Heart right ventricle (tissue), 16 donors: ENCODE data around the gene CHST15. TPM values are rescaled to one million over a fixed set of nuclear protein-coding genes. Genes with fewer than 3 reads are reported as not detected.
A peak's percentile ranks its signal among the peaks of the same experiment; 100 is the strongest.

Source experiments
- ATAC-seq, 8 donors: fragments of 200-7000 bp; cut with Tn5 transposase; one replicate each; pipeline ENCODE4 v1.9.1; 2020; ENCODE audit warnings: mild to moderate bottlenecking in 8 of 8, moderate library complexity in 8 of 8, moderate number of reproducible peaks in 1 of 8
- DNase-seq, 2 donors: peaks; one replicate each; pipeline ENCODE4 v3.0.0-alpha.2; 2020
- H3K27ac ChIP-seq, 10 donors: fragments of 200-600 bp; sonication (generic) in 2 of 10; one replicate each; pipeline versions ENCODE4 v1.5.0 to v1.8.0; 2020 to 2022; ENCODE audit warnings: mild to moderate bottlenecking in 3 of 10
- H3K27me3 ChIP-seq, 7 donors: fragments of 200-600 bp; one replicate each; pipeline ENCODE4 v1.8.0; 2021 to 2022; ENCODE audit warnings: mild to moderate bottlenecking in 2 of 7
- H3K36me3 ChIP-seq, 9 donors: fragments of 200-600 bp; sonication (generic) in 1 of 9; one replicate each; pipeline versions ENCODE4 v1.5.0 to v1.8.0; 2020 to 2022; ENCODE audit warnings: mild to moderate bottlenecking in 2 of 9
- H3K4me1 ChIP-seq, 9 donors: fragments of 200-600 bp; sonication (generic) in 1 of 9; one replicate each; pipeline versions ENCODE4 v1.5.0 to v1.8.0; 2020 to 2022; ENCODE audit warnings: mild to moderate bottlenecking in 4 of 9
- H3K4me3 ChIP-seq, 10 donors: fragments of 200-600 bp; sonication (generic) in 2 of 10; one replicate each; pipeline versions ENCODE4 v1.5.0 to v1.8.0; 2020 to 2022; ENCODE audit warnings: mild to moderate bottlenecking in 7 of 10, moderate library complexity in 2 of 10
- H3K9me3 ChIP-seq, 11 donors: fragments of 200-600 bp in 10 of 11; sonication (generic) in 2 of 11; one replicate each; pipeline versions ENCODE4 v1.5.0 to v1.8.0; 2013 to 2022; ENCODE audit warnings: mild to moderate bottlenecking in 2 of 11, control low read depth in 1 of 11, moderate library complexity in 1 of 11
- CTCF ChIP-seq, 9 donors: fragments of 200-600 bp; sonication (generic) in 2 of 9; IDR thresholded peaks; one replicate each; pipeline versions ENCODE4 v1.5.0 to v1.8.0; 2021 to 2022; ENCODE audit warnings: antibody characterized with exemption in 9 of 9, mild to moderate bottlenecking in 5 of 9, moderate library complexity in 1 of 9
- WGBS, 2 donors: extraction: QIAGEN DNeasy Blood & Tissue Kit; methylation state at CpG; one replicate each; pipeline ENCODE4 v1.1.7; 2013; ENCODE audit warnings: inconsistent platforms in 1 of 2; 5-methylcytosine and 5-hydroxymethylcytosine counted together
- intact Hi-C, 10 donors: fragments of 100-400 bp; cut with DNase I; formaldehyde crosslinking; loops; one replicate each; pipeline versions ENCODE4 v1.11.1 to v1.14.2; 2022
- polyA plus RNA-seq, 2 donors: library from polyadenylated mRNA; stranded (reverse); fragments of 200-250 nt; gene quantifications; one replicate each; pipeline ENCODE4 v1.2.3, GENCODE V29; 2013
- total RNA-seq, 10 donors: library from RNA; stranded (reverse); fragmentation: NEBNext Ultra II Directional in 3 of 10; extraction: Animal tissue kit (Norgen Biotek cat#: 25700) in 3 of 10; gene quantifications; one replicate each; pipeline versions ENCODE4 v1.2.1 to v1.2.4, GENCODE V29; 2021 to 2023
- donor health status: Arrhythmogenic right ventricular cardiomyopathy.
- donor health status: ischemic (EF 13 %, LVEDD 7.1; RV severe dilation, severe dysfunction).
- donor health status: healthy with polysubstance abuse.
- donor health status: DM: no; HTN: yes; CAD: no.
- donor health status: DM: no; HTN: no; CAD: no.
- donor health status: ischemic (EF 25% LVEDD 6.9; RV normal size, moderate dysfunction).
- donor health status: ischemic (EF 25% LVEDD 5.7; RV mildly dilated, moderate dysfunction).
- donor health status: healthy.
- donor health status: DM: yes; HTN: yes; CAD: no.
- donor health status: Ischemic cardiomyopathy.
- donor health status: ischemic (EF 35%, LVEDD 5.7; RV mildly dilated, moderate dysfunction).
- donor health status: nonischemic (EF 11% LVEDD 7.7; RV severe dilation, severe dysfunction).
- donor health status: DM: yes; HTN: yes; CAD: no.
- donor health status: PGD.
- donor health status: ischemic (EF 29% LVEDD 5.4; RV normal size, mild dysfunction).
- donor health status: nonischemic (EF 23%, LVEDD 6.1; RV moderate dilation, normal function).

CHST15 gene
- total and polyA plus RNA-seq, 12 donors: 1.3 to 16.7 (median 4.8) TPM

GRCh38 chr10:124119946-124120345 lies 26.5 kb upstream of the CHST15 start:
- 47 to 68% methylated on average over 11 of the region's 11 CpGs for WGBS, 2 donors
- Histone ChIP-seq H3K27me3 (peaks cover 0 to 4% (median 0%) of the 10 kb centered on the region in 7 donors), H3K36me3 (no peaks in the 10 kb centered on the region), H3K4me3 (no peak overlapping the region), H3K27ac (peak overlapping the region in 8 of 10 donors; percentile 15 to 82 (median 69)), H3K9me3 (no peaks in the 10 kb centered on the region), H3K4me1 (peaks cover 4 to 49% (median 25%) of the 10 kb centered on the region in 9 donors)
- DNase-seq: peak; percentile 79 to 88
- intact Hi-C loops: no loop called here
- ATAC-seq: peak; percentile 80 to 93 (median 88)
- no peak for TF ChIP-seq CTCF (IDR thresholded peaks at IDR 0.05)

- peak overlapping the region in 9 of 10 donors; percentile 33 to 82 (median 69) for H3K27ac ChIP-seq
- WGBS, 2 donors: 71 to 88% methylated on average over 4 of the region's 4 CpGs
- no peak for DNase-seq
- no peaks in the 10 kb centered on the region for H3K36me3 ChIP-seq
- no peak for TF ChIP-seq CTCF (IDR thresholded peaks at IDR 0.05)
- H3K27me3 ChIP-seq: peaks cover 0 to 4% (median 0%) of the 10 kb centered on the region in 7 donors
- ATAC-seq: no peak
- H3K9me3 ChIP-seq: no peaks in the 10 kb centered on the region
- intact Hi-C loops: no loop called here
- no peak overlapping the region for H3K4me3 ChIP-seq
- peaks cover 4 to 49% (median 25%) of the 10 kb centered on the region in 9 donors for H3K4me1 ChIP-seq
These were observed 25.8 kb upstream of the CHST15 start for GRCh38 chr10:124119216-124119615.

GRCh38 chr10:124117833-124118232 lies 24.4 kb upstream of the CHST15 start:
- TF ChIP-seq CTCF (IDR thresholded peaks at IDR 0.05): no peak
- Histone ChIP-seq H3K36me3 (no peaks in the 10 kb centered on the region), H3K4me3 (no peak overlapping the region), H3K4me1 (peaks cover 4 to 40% (median 24%) of the 10 kb centered on the region in 9 donors), H3K9me3 (no peaks in the 10 kb centered on the region), H3K27me3 (peaks cover 0 to 4% (median 0%) of the 10 kb centered on the region in 7 donors), H3K27ac (peak overlapping the region in 1 of 10 donors; percentile 31)
- ATAC-seq (no peak), DNase-seq (no peak)
- intact Hi-C loops: no loop called here
- WGBS, 2 donors: 89 to 93% methylated on average over 6 of the region's 6 CpGs

GRCh38 chr10:124117511-124117785 lies 24.1 kb upstream of the CHST15 start:
- H3K27ac ChIP-seq: peak overlapping the region in 1 of 10 donors; percentile 31
- no peak for ATAC-seq
- peaks cover 4 to 40% (median 24%) of the 10 kb centered on the region in 9 donors for H3K4me1 ChIP-seq
- no peaks in the 10 kb centered on the region for H3K36me3 ChIP-seq
- 94 to 95% methylated on average over 5 of the region's 5 CpGs for WGBS, 2 donors
- no peak for DNase-seq
- H3K9me3 ChIP-seq: no peaks in the 10 kb centered on the region
- intact Hi-C loops: no loop called here
- TF ChIP-seq CTCF (IDR thresholded peaks at IDR 0.05): no peak
- H3K4me3 ChIP-seq: no peak overlapping the region
- H3K27me3 ChIP-seq: peaks cover 0 to 4% (median 0%) of the 10 kb centered on the region in 7 donors
